Activated B cell treated with CpG ODN at 0.5 μM for 24 hours (primary cell): ENCODE data around the gene IL1A. TPM values are rescaled to one million over a fixed set of nuclear protein-coding genes. Genes with fewer than 3 reads are reported as not detected.

Experiments used
- ATAC-seq: fragments of 200-7000 bp; cut with Tn5 transposase; one replicate; pipeline ENCODE4 v1.10.0; 2021; ENCODE audit warnings: low read depth, mild to moderate bottlenecking, moderate library complexity
- CTCF ChIA-PET: fragments of 350-600 bp; sonication (Branson Sonifier 250); formaldehyde crosslinking; loops from one replicate; lab custom pipeline; 2021; ENCODE audit warnings: antibody characterized with exemption; lab: Charles Lee
- POLR2A ChIA-PET: fragments of 350-600 bp; sonication (Branson Sonifier 250); formaldehyde crosslinking; loops from one replicate; lab custom pipeline; 2021; ENCODE audit warnings: antibody characterized with exemption; lab: Charles Lee
- DNase-seq: peaks from one replicate; pipeline ENCODE4 v3.0.0; 2022
- H3K27ac Mint-ChIP-seq: one replicate; pipeline ENCODE4 v1.8.0; 2020; ENCODE audit warnings: mixed read lengths
- H3K27me3 Mint-ChIP-seq: one replicate; pipeline ENCODE4 v1.8.0; 2021; ENCODE audit warnings: mixed read lengths
- H3K36me3 Mint-ChIP-seq: one replicate; pipeline ENCODE4 v1.8.0; 2021; ENCODE audit warnings: low read depth, mixed read lengths
- H3K4me1 Mint-ChIP-seq: one replicate; pipeline ENCODE4 v1.8.0; 2021; ENCODE audit warnings: mixed read lengths
- H3K4me3 Mint-ChIP-seq: one replicate; pipeline ENCODE4 v1.8.0; 2020; ENCODE audit warnings: mild to moderate bottlenecking, mixed read lengths
- H3K9me3 Mint-ChIP-seq: one replicate; pipeline ENCODE4 v1.8.0; 2020; ENCODE audit warnings: mixed read lengths
- intact Hi-C: fragments of 100-400 bp; cut with micrococcal nuclease; formaldehyde crosslinking; loops from one replicate; pipeline ENCODE4 v1.15.1; 2024
- total RNA-seq: library from RNA; stranded (reverse); gene quantifications from 2 replicates; pipeline ENCODE4 v1.2.3, GENCODE V29; 2022
- TF ChIP-seq, protein P1 (sequence below): fragments of 200-600 bp; IDR thresholded peaks from one replicate; pipeline ENCODE4 v1.8.0; 2022; ENCODE audit warnings: antibody characterized with exemption, mild to moderate bottlenecking

Gene IL1A
- total RNA-seq, 1 donor from 2014 or later, result 1.9 TPM

- CTCF ChIA-PET, result interaction anchor here (1.6 kb wide), 1 partner anchor 47 kb away, joined by 4 read pairs; no protein-coding TSS in a partner anchor
- no peak for DNase-seq
- POLR2A ChIA-PET, result interaction anchor here (0.8 to 1.9 kb wide), 6 partner anchors 12 to 89 kb away, joined by 3 to 6 read pairs (median 3); partner anchors contain the start of gene IL1A
- Mint-ChIP-seq H3K36me3 (no peaks in the 10 kb centered on the region), H3K9me3 (no peaks in the 10 kb centered on the region), H3K4me1 (peaks cover 29% of the 10 kb centered on the region), H3K27me3 (no peaks in the 10 kb centered on the region), H3K27ac (peak overlapping the region; percentile 51), H3K4me3 (no peak overlapping the region)
- TF ChIP-seq, protein P1, sequence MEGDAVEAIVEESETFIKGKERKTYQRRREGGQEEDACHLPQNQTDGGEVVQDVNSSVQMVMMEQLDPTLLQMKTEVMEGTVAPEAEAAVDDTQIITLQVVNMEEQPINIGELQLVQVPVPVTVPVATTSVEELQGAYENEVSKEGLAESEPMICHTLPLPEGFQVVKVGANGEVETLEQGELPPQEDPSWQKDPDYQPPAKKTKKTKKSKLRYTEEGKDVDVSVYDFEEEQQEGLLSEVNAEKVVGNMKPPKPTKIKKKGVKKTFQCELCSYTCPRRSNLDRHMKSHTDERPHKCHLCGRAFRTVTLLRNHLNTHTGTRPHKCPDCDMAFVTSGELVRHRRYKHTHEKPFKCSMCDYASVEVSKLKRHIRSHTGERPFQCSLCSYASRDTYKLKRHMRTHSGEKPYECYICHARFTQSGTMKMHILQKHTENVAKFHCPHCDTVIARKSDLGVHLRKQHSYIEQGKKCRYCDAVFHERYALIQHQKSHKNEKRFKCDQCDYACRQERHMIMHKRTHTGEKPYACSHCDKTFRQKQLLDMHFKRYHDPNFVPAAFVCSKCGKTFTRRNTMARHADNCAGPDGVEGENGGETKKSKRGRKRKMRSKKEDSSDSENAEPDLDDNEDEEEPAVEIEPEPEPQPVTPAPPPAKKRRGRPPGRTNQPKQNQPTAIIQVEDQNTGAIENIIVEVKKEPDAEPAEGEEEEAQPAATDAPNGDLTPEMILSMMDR, result no peak
- intact Hi-C loops, result no loop called here
- ATAC-seq, result peak; percentile 32
Observed at GRCh38 chr2:112795774-112796173, 11.5 kb upstream of the IL1A start.

- intact Hi-C loops, result no loop called here
- Mint-ChIP-seq H3K9me3 (no peaks in the 10 kb centered on the region), H3K27ac (no peak overlapping the region), H3K4me3 (no peak overlapping the region), H3K27me3 (no peaks in the 10 kb centered on the region), H3K36me3 (no peaks in the 10 kb centered on the region), H3K4me1 (peaks cover 29% of the 10 kb centered on the region)
- ChIA-PET POLR2A (interaction anchor here (0.8 to 1.9 kb wide), 3 partner anchors 11 to 86 kb away, joined by 3 to 6 read pairs (median 3); partner anchors contain the start of gene IL1A), CTCF (interaction anchor here (1.6 kb wide), 1 partner anchor 46 kb away, joined by 4 read pairs; no protein-coding TSS in a partner anchor)
- TF ChIP-seq, protein P1, result no peak
- ATAC-seq, result no peak
- no peak for DNase-seq
Observed at GRCh38 chr2:112794841-112795240, 10.5 kb upstream of the IL1A start.

DNA sequence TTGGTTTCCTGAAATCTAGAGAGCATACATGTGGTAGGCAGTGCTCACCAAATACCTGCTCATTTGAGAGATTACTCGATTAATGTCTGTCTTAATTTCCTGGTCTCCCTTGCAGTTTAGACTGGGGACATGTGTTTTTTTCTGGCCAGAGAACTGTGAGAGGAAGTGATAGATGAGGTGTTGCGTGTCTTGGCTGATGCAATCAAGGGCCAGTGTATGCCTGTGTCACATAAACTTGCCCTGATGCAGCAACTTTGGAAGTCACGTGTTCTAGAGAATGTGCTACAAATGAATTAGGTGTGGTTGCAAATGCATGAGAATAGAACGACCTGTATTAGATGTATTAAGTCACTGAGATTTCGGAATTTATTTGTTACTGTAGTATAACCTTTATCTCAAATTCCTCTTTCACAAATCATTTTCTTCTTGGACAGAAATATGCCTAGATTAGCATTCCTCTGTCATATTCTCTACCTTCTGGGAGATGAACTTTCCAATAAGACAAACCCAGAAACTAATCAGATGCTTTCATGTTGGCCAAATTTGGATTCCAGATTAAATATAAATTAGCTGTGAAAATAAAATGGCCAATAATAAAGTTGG, 9.9 kb upstream of the IL1A start:
- TF ChIP-seq, protein P1, result no peak
- intact Hi-C loops, result no loop called here
- Mint-ChIP-seq H3K27ac (peak overlapping the region; percentile 37), H3K27me3 (no peaks in the 10 kb centered on the region), H3K36me3 (no peaks in the 10 kb centered on the region), H3K4me1 (peaks cover 25% of the 10 kb centered on the region), H3K4me3 (no peak overlapping the region), H3K9me3 (no peaks in the 10 kb centered on the region)
- ATAC-seq (peak; percentile 85), DNase-seq (no peak)
- CTCF ChIA-PET, result interaction anchor here (1.6 kb wide), 1 partner anchor 45 kb away, joined by 4 read pairs; no protein-coding TSS in a partner anchor
- POLR2A ChIA-PET, result interaction anchor here (0.8 to 2.1 kb wide), 2 partner anchors 12 to 47 kb away, joined by 3 to 15 read pairs; no protein-coding TSS in a partner anchor

DNA sequence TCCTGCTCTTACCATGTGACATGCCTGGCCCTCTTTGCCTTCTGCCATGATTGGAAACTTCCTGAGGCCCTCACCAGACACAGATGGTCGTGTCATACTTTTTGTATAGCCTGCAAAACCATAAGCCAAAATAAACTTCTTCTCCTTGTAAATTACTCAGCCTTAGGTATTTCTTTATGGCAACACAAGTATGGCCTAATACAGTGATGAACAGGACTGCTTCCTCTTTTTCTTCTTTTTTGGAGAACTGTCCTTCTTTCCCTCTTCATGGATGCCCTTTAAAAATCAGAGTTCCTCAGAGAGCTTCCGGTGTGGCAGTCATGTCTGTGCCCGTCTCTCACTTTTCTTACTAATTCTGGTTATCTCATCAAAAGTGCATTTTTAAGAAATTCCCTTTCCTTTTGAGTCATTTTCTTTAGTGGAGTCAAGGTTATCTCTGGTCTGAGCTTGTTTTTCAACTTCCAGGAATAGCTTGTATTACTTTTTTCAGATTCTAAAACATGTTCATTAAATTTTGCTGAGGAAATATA, 9.2 kb upstream of the IL1A start:
- ChIA-PET POLR2A (interaction anchor here (0.6 to 2.1 kb wide), 3 partner anchors 11 to 48 kb away, joined by 3 to 15 read pairs (median 3); no protein-coding TSS in a partner anchor), CTCF (no interaction called here)
- Mint-ChIP-seq H3K9me3 (no peaks in the 10 kb centered on the region), H3K36me3 (no peaks in the 10 kb centered on the region), H3K27me3 (no peaks in the 10 kb centered on the region), H3K4me1 (peaks cover 22% of the 10 kb centered on the region), H3K27ac (peak overlapping the region; percentile 37), H3K4me3 (no peak overlapping the region)
- ATAC-seq (peak; percentile 41), DNase-seq (no peak)
- intact Hi-C loops, result no loop called here
- TF ChIP-seq, protein P1, result no peak

GRCh38 chr2:112792419-112792818, 8.1 kb upstream of the IL1A start:
- TF ChIP-seq, protein P1, result no peak

More at GRCh38 chr2:112792419-112792818, 8.1 kb upstream of the IL1A start:
- intact Hi-C loops, result no loop called here
- no peaks in the 10 kb centered on the region for H3K36me3 Mint-ChIP-seq
- DNase-seq, result no peak
- no peaks in the 10 kb centered on the region for H3K9me3 Mint-ChIP-seq
- no peaks in the 10 kb centered on the region for H3K27me3 Mint-ChIP-seq
- POLR2A ChIA-PET, result interaction anchor here (0.7 to 2.1 kb wide), 2 partner anchors 10 to 30 kb away, joined by 11 to 15 read pairs; no protein-coding TSS in a partner anchor
- ATAC-seq, result no peak
- CTCF ChIA-PET, result no interaction called here
- no peak overlapping the region for H3K27ac Mint-ChIP-seq
- peaks cover 22% of the 10 kb centered on the region for H3K4me1 Mint-ChIP-seq
- H3K4me3 Mint-ChIP-seq, result no peak overlapping the region
